Measurements from ENCODE around the gene ACTR3C.

The ACTR3C gene

GRCh38 chr7:150361402-150361801, 38.1 kb upstream of the ACTR3C start:
- TF ChIP-seq BACH2 (CRISPR knock-in tag; IDR thresholded peaks at IDR 0.05; ENCODE audit: borderline replicate concordance) = no peak
- TF ChIP-seq CREB5 (CRISPR knock-in tag; IDR thresholded peaks at IDR 0.05; ENCODE audit: low read depth) = no peak
- no peak for TF ChIP-seq ZNF565 (CRISPR knock-in tag; conservative IDR thresholded peaks at IDR 0.05; ENCODE audit: low read depth)
- TF ChIP-seq TOX (CRISPR knock-in tag; IDR thresholded peaks at IDR 0.05; ENCODE audit: borderline replicate concordance) = no peak
- TF ChIP-seq RARB (CRISPR knock-in tag; IDR thresholded peaks at IDR 0.05) = no peak
- no peak for TF ChIP-seq POU6F1 (CRISPR knock-in tag; IDR thresholded peaks at IDR 0.05; ENCODE audit: borderline replicate concordance, low read depth)
- no peak for TF ChIP-seq ISL1 (CRISPR knock-in tag; IDR thresholded peaks at IDR 0.05)
- TF ChIP-seq ZNF8 (CRISPR knock-in tag; IDR thresholded peaks at IDR 0.05) = no peak
- no peak for TF ChIP-seq PATZ1 (CRISPR knock-in tag; IDR thresholded peaks at IDR 0.05; ENCODE audit: borderline replicate concordance)
- no peak for TF ChIP-seq GLIS3 (CRISPR knock-in tag; IDR thresholded peaks at IDR 0.05)
- no peak for TF ChIP-seq ZFP30 (CRISPR knock-in tag; IDR thresholded peaks at IDR 0.05)
- TF ChIP-seq SNAI2 (CRISPR knock-in tag; IDR thresholded peaks at IDR 0.05) = no peak
- TF ChIP-seq OSR1 (CRISPR knock-in tag; IDR thresholded peaks at IDR 0.05) = no peak
- TF ChIP-seq, protein P1, sequence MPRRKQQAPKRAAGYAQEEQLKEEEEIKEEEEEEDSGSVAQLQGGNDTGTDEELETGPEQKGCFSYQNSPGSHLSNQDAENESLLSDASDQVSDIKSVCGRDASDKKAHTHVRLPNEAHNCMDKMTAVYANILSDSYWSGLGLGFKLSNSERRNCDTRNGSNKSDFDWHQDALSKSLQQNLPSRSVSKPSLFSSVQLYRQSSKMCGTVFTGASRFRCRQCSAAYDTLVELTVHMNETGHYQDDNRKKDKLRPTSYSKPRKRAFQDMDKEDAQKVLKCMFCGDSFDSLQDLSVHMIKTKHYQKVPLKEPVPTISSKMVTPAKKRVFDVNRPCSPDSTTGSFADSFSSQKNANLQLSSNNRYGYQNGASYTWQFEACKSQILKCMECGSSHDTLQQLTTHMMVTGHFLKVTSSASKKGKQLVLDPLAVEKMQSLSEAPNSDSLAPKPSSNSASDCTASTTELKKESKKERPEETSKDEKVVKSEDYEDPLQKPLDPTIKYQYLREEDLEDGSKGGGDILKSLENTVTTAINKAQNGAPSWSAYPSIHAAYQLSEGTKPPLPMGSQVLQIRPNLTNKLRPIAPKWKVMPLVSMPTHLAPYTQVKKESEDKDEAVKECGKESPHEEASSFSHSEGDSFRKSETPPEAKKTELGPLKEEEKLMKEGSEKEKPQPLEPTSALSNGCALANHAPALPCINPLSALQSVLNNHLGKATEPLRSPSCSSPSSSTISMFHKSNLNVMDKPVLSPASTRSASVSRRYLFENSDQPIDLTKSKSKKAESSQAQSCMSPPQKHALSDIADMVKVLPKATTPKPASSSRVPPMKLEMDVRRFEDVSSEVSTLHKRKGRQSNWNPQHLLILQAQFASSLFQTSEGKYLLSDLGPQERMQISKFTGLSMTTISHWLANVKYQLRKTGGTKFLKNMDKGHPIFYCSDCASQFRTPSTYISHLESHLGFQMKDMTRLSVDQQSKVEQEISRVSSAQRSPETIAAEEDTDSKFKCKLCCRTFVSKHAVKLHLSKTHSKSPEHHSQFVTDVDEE (CRISPR knock-in tag; IDR thresholded peaks at IDR 0.05) = no peak
- no peak for TF ChIP-seq ZFP3 (CRISPR knock-in tag; IDR thresholded peaks at IDR 0.05)
- TF ChIP-seq ESRRG (CRISPR knock-in tag; IDR thresholded peaks at IDR 0.05) = no peak
- TF ChIP-seq ARNTL (CRISPR knock-in tag; IDR thresholded peaks at IDR 0.05; ENCODE audit: borderline replicate concordance, low read depth) = no peak
- TF ChIP-seq ZC3H10 (CRISPR knock-in tag; IDR thresholded peaks at IDR 0.05) = no peak
- no peak for ATAC-seq

- no peak for TF ChIP-seq ZNF565 (CRISPR knock-in tag; conservative IDR thresholded peaks at IDR 0.05; ENCODE audit: low read depth)
- no peak for TF ChIP-seq BACH2 (CRISPR knock-in tag; IDR thresholded peaks at IDR 0.05; ENCODE audit: borderline replicate concordance)
- TF ChIP-seq, protein P1 (CRISPR knock-in tag; IDR thresholded peaks at IDR 0.05) = no peak
- TF ChIP-seq CSDC2 (CRISPR knock-in tag; IDR thresholded peaks at IDR 0.05) = no peak
- no peak for TF ChIP-seq POU6F1 (CRISPR knock-in tag; IDR thresholded peaks at IDR 0.05; ENCODE audit: borderline replicate concordance, low read depth)
- no peak for TF ChIP-seq ZFP30 (CRISPR knock-in tag; IDR thresholded peaks at IDR 0.05)
- no peak for TF ChIP-seq ARNTL (CRISPR knock-in tag; IDR thresholded peaks at IDR 0.05; ENCODE audit: borderline replicate concordance, low read depth)
- no peak for TF ChIP-seq ZNF8 (CRISPR knock-in tag; IDR thresholded peaks at IDR 0.05)
- TF ChIP-seq GLIS3 (CRISPR knock-in tag; IDR thresholded peaks at IDR 0.05) = no peak
- no peak for TF ChIP-seq TCF4 (CRISPR knock-in tag; IDR thresholded peaks at IDR 0.05; ENCODE audit: borderline replicate concordance)
- no peak for TF ChIP-seq TOX (CRISPR knock-in tag; IDR thresholded peaks at IDR 0.05; ENCODE audit: borderline replicate concordance)
- TF ChIP-seq SNAI2 (CRISPR knock-in tag; IDR thresholded peaks at IDR 0.05) = no peak
- no peak for TF ChIP-seq CREB5 (CRISPR knock-in tag; IDR thresholded peaks at IDR 0.05; ENCODE audit: low read depth)
- TF ChIP-seq ISL1 (CRISPR knock-in tag; IDR thresholded peaks at IDR 0.05) = no peak
- no peak for TF ChIP-seq ZNF70 (CRISPR knock-in tag; IDR thresholded peaks at IDR 0.05)
- TF ChIP-seq ZC3H10 (CRISPR knock-in tag; IDR thresholded peaks at IDR 0.05) = no peak
- no peak for TF ChIP-seq ZFP3 (CRISPR knock-in tag; IDR thresholded peaks at IDR 0.05)
- ATAC-seq = no peak
Observed at GRCh38 chr7:150360363-150361058, 37.2 kb upstream of the ACTR3C start.
